Mammary epithelial cell (primary cell): ENCODE data around the gene FAM184A.
A peak's percentile ranks its signal among the peaks of the same experiment; 100 is the strongest.

Experiments
- CTCF ChIP-seq, 2 donors: IDR thresholded peaks in 1 of 2; conservative IDR thresholded peaks in 1 of 2; 2 replicates each; pipeline ENCODE4 v1.5.1; 2011 to 2012; ENCODE audit warnings: inconsistent platforms in 2 of 2, low read length in 2 of 2, mild to moderate bottlenecking in 2 of 2, control low read depth in 1 of 2, low read depth in 1 of 2; ENCODE audit not compliant: insufficient read depth in 1 of 2; ENCODE audit errors: extremely low read depth in 1 of 2
- EZH2 ChIP-seq: IDR thresholded peaks from 2 replicates; pipeline ENCODE4 v1.6.1; 2012; ENCODE audit warnings: low read length, inconsistent platforms, borderline replicate concordance

GRCh38 chr6:118930680-118931079 lies 147.8 kb downstream of the FAM184A start:
- TF ChIP-seq CTCF (conservative IDR thresholded peaks at IDR 0.05 in 1 of 2, IDR thresholded peaks at IDR 0.05 in 1 of 2; ENCODE audit: extremely low read depth in 1 of 2, insufficient read depth in 1 of 2, low read depth in 1 of 2, low read length in 2 of 2) (peak in 1 of 2 donors; percentile 10), EZH2 (no peak)
